CD4-positive, alpha-beta T cell treated with Interleukin-17A for 1 hour (primary cell): ENCODE results near the gene PTPRT.
A peak's percentile ranks its signal among the peaks of the same experiment; 100 is the strongest.

Source experiments
- DNase-seq: peaks from one replicate; pipeline ENCODE4 v3.0.0-alpha.2; 2020

Gene PTPRT

DNA sequence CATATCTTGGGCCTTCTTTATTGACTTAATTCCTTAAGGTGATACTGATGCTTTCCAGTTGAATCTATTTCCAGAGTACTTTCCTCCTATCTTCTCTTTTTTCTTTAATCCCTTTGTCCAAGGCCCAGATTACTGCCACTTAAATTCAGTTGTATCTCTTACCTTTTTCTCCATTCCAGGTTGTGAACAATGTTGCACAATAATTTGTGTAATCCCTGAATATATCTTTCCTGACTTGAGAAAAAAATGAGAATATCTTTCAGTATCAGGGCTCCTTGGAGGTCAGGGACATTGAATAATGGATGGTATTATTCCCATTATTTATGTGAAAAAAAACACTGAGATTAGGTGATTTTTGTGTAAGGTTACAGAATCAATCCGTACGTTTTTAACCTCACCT lies 683.3 kb downstream of the PTPRT start:
- DNase-seq: no peak

- DNase-seq: no peak
Measured at GRCh38 chr20:42502591-42502990, 687.1 kb downstream of the PTPRT start.

DNA sequence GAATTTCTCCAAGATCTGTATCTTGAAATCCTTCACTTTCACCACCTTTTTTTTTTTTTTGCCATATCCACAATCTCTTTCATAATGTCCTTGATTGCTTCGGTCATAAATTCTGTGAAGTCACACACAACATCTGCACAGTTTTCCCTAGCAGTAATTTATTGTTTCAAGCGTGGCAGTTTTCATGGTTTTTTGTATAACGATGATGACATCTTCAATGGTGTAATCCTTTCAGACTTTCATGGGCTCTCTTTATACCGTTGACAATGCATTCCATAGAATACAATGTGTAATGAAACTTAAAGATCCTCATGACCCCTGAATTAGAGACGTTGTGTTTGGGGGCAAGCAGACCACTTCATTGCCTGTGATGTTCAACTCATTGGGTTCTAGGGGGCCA lies 693.1 kb downstream of the PTPRT start:
- no peak for DNase-seq

- DNase-seq: no peak
Measured at GRCh38 chr20:42494290-42494689, 695.4 kb downstream of the PTPRT start.

GRCh38 chr20:42493001-42493400 lies 696.7 kb downstream of the PTPRT start:
- DNase-seq: no peak

GRCh38 chr20:42492290-42492689 lies 697.4 kb downstream of the PTPRT start:
- peak; percentile 2 for DNase-seq

DNA sequence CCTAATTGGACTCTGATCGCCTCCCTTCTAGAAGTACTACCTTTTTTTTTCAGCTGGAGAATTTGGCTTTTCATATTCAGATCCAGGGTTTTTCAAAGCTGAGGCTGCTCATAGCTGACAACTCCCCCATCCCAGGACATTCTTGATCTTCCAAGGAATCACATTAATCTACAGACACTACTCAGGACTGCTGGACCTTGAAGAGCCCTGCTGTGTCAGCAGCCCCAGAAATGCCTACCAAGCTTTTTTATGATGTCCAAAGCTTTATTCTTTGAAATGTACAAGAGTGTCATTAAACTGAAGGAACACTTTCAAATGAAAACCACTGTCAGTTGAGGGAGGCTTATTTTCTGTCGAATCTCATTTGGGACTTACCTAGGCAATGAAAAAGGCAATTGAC lies 704.1 kb downstream of the PTPRT start:
- DNase-seq: no peak

- DNase-seq: no peak
Measured at GRCh38 chr20:42484790-42485375, 704.8 kb downstream of the PTPRT start.

DNA sequence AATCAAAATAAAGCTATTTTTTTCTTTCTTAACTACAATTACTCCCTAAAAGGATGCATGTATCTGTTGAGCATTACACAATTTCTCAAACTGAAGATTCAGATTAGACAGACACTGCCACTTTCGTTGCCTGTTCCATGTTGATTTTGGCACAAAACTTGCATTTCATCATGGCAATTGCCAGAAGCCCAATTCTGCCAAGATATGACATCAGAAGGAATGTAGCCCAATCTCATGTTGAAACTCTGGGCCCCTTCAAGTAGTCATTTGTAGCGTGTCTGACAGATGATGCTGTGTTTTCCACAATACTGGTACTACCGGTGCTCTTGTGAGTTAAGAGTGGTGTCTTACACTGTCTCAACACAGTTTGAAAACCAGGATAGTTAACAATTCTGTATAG lies 705.4 kb downstream of the PTPRT start:
- DNase-seq: no peak

DNA sequence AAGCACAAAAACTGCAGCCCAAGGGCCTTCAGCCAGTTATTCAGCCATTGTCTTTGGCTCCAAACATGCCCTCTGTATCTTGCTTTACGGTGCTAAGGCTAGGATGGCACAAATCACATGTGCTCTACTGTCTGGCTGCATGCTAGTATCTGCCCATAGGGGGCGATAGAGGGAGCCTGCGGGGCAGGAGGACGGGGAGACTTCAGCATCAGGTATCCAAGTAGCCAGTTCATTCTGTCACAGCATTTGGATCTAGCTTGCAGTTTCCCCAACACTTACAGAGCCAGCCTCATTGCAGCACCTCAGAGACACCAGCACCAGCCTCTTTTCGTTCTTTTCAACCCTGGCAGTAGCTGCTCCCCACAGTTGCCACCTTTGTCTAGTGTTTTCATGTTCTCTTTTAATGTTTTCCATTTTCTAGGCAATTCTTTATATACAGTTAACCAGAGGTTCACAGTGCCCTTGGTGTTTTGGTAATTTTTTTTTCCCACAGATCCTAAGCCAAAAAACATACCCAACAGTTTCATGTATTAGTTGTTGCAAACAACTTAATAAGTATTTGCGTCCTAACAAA lies 705.9 kb downstream of the PTPRT start:
- no peak for DNase-seq

DNA sequence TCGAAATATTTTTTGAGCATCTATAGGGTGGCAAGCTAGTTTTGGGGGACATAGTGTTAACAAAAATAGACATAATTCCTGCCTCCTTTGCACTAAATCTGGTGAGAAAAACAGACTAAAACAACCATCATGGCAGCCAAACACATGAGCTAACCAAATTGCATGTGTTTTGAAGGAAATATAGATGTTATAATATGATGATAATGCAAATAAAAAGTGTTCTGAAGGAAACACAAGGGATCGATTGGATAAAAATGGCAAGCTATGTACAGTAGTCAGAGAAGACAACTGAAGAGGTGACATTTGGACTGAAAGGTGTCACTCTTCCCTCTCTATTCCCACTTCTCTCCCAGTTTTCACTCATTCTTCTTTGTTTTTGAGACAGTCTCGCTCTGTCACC lies 706.9 kb downstream of the PTPRT start:
- DNase-seq: no peak

DNA sequence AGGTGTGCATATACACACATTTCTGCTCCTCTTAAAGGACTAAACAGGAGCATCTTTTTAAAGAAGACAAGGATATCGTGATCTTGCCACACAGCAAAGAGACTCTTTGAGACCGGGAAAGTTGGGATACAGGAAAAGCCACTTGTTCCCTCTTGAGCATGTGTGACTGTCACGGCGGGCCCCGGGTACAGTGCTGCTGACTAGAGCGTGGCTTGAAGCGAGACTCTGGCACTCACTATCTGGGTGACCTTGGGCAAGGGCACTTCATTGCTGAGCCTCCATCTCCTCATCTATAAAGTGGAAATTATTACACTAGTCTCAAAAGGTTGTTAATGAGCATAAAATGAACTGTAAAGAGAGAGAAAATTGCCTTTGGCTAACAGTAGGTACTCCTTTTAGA lies 713.9 kb downstream of the PTPRT start:
- DNase-seq: no peak

GRCh38 chr20:42474646-42475045 lies 715.1 kb downstream of the PTPRT start:
- DNase-seq: no peak

DNA sequence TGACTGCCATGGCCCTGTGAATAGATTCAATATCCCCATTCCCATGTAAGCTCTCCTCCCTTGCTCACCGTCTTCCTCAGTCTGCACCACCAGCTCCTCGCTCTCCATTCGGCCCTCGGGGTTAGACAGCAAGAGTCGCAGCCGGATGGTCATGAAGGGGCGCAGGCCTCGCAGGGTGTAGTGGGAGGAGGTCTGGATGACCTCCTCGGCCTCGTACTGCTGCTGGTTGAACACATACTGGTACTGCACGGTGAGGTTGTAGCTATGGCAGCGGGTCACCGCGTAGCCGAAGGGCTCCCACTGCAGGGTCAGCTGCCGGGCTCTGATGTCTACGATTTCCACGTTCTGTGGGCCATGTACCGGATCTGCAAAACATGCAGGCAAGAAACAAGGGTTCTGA lies 717.5 kb downstream of the PTPRT start:
- DNase-seq: no peak

- DNase-seq: no peak
Measured at GRCh38 chr20:42461965-42462593, 727.6 kb downstream of the PTPRT start.

GRCh38 chr20:42461291-42461690 lies 728.4 kb downstream of the PTPRT start:
- DNase-seq: no peak

GRCh38 chr20:42447270-42447669 lies 742.4 kb downstream of the PTPRT start:
- DNase-seq: no peak

GRCh38 chr20:42444799-42445198 lies 744.9 kb downstream of the PTPRT start:
- DNase-seq: no peak

- DNase-seq: no peak
Measured at GRCh38 chr20:42443200-42443599, 746.5 kb downstream of the PTPRT start.

DNA sequence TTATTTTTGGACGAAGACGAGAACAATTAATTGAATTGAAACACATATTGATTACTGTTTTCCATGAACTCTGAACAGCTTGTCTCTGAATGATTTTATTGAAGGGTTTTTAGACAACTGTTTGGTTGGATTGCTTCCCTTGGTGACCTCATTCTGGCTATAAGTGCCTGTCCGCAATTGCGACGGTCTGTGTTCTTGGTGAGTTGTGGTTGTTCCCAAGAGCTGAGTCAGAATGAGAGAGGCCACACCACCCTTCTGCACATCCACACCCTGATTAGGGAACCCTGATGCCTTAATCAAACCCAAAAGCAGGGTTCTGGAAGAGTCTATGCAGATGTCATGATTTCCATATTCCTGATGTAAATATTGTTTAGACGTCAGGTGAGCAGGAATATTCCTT lies 747.0 kb downstream of the PTPRT start:
- DNase-seq: no peak

- DNase-seq: no peak
Measured at GRCh38 chr20:42441864-42442331, 747.8 kb downstream of the PTPRT start.

DNA sequence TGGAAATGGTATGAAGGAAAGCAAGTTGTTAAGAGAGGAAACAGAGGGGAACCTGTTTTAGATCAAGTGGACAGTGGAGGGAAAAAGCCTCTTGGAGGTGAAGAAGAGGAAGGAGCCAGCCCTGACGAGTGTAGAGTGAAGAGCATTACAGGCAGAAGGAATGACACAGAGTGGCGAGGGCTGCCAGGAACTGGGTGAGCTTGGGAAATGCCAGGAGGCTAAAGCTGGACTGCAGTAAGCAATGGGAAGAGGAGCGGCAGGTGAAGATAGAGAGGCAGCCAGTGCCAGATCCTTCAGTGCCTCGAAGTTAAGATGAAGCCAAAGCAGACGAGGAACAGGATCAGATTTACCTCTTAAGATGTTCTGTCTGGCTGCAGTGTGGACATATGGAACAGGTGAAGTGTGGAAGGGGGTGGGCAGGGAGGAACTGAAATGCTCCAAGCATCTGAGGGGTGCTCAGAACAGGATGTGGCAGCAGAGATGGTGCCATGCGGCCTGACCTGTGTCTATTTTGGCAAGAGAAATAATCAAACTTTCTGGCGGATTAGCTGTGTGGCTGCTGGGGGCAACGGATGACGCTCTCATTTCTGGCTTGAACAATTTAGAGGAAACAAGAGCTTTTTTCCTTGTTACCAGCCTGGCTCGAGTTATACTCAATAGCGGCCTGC lies 748.4 kb downstream of the PTPRT start:
- DNase-seq: no peak

- no peak for DNase-seq
Measured at GRCh38 chr20:42435230-42435629, 754.5 kb downstream of the PTPRT start.
